GM19372 (cell line): ENCODE measurements around the gene ZXDB.
"Not testable (repeated sequence)": the region's sequence is repeated elsewhere in the genome, so short reads cannot be mapped to it uniquely, and the experiment has no call there.

Source experiments
- ATAC-seq: cut with Tn5 transposase; IDR thresholded peaks from one replicate; pipeline ENCODE4 v1.9.1; 2021; ENCODE audit warnings: mild to moderate bottlenecking, low read depth, moderate library complexity; ENCODE audit not compliant: unreplicated experiment

The ZXDB gene

DNA sequence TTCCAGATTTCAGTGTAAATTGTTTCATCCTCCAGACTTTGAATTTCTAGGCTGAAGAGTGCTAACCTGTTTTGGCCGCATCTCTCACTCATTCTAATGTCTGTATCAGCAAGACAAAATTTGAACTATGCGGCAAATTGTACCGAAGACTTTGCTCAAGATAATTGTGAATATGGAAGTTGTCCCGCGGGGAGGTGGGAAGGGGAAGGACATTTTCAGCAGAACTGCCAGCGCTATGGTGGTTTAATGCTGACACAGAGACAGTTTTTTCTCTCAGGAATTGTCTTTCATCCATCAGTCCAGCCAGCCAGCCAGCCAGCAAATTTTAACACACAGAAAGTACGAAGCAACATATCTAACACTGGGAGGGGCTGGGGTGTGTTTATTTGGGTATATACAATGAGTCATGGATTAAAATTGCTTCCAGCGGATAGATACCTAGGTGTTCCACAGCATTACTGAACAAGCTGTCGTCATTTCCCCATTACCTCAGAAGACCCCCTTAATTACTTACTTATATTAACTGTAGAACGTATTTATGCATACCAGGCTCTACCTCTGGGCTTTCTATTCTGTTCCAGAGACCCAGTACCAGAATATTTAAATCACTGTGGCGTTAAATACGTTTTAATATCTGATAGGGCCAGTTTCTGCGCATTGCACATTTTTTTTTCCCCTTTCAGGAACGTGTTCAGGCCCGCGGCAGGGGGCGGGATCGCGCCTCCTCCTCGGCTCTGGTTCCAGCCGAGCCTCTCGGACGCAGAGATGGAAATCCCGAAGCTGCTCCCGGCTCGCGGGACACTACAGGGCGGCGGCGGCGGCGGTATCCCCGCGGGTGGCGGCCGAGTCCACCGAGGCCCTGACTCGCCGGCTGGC is at the start of gene ZXDB:
Gene ZXDB, plus strand, starts transcription at position 728 of the 876 bp plus-strand sequence. Its CDS starts 38 bp downstream, at position 766.
- ATAC-seq = peak; percentile 50

DNA sequence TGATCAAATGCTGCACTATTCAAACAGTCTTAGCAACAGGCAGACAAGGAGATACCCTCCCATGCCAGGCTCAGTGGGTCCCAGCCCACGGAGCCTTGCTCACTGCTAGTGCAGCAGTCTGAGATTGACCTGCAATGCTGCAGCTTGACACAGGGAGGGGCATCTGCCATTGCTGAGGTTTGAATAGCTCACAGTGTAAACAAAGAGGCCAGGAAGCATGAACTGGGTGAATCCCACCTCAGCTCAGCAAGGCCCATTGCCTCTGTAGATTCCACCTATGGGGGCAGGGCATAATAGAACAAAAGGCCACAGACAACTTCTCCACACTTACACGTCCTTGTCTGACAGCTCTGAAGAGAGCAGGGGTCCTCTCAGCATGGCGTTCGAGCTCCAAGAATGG is 26.6 kb upstream of the ZXDB start:
- ATAC-seq = no peak

DNA sequence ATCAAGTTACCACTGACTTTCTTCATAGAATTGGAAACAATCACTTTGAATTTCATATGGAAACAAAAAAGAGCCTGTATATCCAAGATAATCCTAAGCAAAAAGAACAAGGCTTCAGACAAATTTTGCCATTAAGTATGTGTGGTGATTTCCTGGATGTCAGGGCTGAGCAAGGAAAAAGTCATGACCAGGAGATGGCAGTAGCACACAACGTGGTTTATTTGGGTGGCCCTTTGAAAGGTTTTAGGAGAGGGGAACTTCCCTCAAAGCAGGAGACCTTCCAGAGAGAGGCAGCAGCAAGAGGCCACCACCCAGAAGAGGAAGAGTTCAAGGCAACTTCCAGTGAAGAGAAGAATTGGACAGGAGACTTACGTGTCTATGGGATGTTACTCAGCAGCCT is 18.1 kb upstream of the ZXDB start:
- ATAC-seq = no peak

DNA sequence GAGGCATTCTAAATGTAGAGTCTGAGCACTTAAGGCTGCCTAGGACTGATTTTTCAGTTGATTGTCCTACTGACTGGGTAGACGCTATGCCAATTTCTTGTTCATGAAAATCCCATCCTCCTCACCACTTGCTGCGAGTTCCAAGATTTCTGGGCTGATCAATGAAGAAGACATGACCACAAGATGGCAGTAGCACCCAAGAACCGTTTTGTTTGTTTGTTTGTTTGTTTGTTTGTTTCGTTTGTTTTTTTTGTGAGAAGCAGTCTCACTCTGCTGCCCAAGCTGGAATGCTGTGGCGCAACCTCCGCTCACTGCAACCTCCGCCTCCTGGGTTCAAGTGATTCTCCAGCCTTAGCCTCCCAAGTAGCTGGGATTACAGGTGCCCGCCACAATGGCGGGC is 8.9 kb upstream of the ZXDB start:
- ATAC-seq = not testable (repeated sequence)

DNA sequence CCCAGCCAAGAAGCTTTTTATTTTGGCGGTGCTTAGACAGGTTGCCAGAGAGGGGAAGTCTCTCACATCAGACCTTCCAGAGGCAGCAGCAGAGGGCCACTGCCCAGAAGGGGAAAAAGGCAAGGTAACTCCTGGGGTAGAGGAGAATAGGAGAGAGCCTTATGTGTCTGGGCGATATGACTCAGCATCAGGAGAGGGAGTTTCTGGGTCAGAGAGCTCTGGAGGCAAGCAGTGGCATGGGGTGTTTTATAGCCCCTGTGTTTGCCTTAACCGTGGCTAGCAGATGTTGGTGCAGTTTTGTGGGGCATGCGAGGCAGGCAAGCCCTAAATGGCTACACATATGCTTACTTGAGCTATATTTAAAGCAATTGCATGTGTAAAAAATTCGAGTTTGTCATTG is 8.3 kb upstream of the ZXDB start:
- ATAC-seq = no peak

DNA sequence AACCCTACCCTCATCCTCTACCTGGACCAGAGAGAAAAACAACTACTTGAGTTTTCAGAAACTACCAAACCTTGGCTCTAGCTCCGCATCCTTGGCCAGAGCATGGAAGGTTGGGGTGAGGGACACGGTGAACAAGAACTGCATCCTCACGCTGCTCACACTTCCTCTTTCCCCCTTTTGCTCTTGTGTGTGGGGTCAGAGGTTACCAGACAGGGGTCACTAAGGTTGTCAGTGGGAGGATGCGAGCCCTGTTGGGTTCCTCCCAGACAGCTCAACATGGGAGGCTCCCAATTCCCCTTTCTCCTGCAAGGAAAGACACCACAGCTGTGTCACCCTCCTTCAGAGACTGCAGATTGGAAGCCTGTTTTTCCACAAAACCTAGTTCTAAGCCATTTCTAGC is 5.5 kb upstream of the ZXDB start:
- no peak for ATAC-seq

- no peak for ATAC-seq
Observed at GRCh38 chrX:57587062-57587461, 4.7 kb upstream of the ZXDB start.

- ATAC-seq = no peak
Observed at GRCh38 chrX:57587607-57588006, 4.2 kb upstream of the ZXDB start.

DNA sequence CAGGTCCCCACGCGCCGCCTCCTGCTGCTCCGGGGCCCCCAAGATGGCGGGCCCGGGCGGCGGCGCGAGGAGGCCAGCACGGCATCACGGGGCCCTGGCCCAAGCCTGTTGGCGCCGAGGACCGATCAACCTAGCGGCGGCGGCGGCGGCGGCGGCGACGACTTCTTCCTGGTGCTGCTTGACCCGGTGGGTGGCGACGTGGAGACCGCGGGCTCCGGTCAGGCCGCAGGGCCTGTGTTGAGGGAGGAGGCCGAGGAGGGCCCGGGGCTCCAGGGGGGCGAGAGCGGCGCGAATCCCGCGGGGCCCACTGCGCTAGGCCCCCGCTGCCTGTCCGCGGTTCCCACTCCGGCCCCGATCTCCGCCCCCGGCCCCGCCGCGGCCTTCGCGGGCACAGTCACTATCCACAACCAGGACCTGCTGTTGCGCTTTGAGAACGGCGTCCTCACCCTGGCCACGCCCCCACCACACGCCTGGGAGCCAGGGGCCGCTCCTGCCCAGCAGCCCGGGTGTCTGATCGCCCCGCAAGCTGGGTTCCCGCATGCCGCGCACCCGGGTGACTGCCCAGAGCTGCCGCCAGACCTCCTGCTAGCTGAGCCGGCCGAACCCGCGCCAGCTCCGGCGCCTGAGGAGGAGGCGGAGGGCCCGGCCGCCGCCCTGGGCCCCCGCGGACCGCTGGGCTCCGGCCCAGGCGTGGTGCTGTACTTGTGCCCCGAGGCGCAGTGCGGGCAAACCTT is 516 bp downstream of the ZXDB start:
- peak; percentile 65 for ATAC-seq

- peak; percentile 48 for ATAC-seq
Observed at GRCh38 chrX:57592894-57593215, 1.0 kb downstream of the ZXDB start.

DNA sequence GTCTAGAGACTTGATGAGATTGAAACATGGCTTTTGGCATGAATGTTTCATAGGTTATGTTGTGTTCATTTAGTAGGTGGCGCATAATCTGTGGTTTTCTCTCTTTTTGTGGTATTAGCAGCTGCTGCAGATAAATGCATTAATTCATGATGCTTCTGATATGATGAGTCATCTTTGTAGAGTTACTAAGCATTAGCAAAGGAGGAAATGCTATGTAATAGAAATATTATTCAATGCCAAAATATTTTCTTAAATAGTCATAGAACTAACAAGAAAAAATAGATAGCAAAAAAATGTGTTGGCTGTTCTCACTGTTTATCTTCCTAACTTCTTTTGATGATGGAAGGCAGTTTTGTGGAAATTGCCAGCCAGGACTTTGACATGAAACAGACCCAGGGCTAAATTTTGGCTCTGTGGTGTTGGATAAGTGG is 3.6 kb downstream of the ZXDB start:
- ATAC-seq = no peak

GRCh38 chrX:57596109-57596508 is 4.3 kb downstream of the ZXDB start:
- ATAC-seq = no peak

DNA sequence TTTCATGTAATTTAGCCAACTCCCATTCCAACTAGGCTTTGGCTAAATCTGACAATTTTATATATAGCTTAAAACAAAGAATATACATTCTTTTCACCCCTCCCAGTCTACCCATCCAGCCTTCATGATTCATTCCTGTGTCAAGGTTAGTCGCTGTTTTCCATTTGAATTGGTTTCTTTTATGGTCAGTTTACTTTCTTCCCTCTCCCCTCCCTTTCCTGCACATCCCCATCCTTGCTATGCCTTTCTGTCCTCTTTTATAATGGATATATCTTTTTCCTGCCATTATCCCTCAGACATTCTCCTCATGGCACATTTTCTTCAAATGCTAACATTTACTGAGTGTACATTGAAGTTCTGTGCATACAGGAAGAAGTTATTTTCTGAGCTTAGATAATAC is 4.7 kb downstream of the ZXDB start:
- ATAC-seq = no peak

GRCh38 chrX:57607295-57608187 is 15.7 kb downstream of the ZXDB start:
- no peak for ATAC-seq

GRCh38 chrX:57613351-57613750 is 21.5 kb downstream of the ZXDB start:
- ATAC-seq = not testable (repeated sequence)

- ATAC-seq = not testable (repeated sequence)
Observed at GRCh38 chrX:57629438-57629837, 37.6 kb downstream of the ZXDB start.

DNA sequence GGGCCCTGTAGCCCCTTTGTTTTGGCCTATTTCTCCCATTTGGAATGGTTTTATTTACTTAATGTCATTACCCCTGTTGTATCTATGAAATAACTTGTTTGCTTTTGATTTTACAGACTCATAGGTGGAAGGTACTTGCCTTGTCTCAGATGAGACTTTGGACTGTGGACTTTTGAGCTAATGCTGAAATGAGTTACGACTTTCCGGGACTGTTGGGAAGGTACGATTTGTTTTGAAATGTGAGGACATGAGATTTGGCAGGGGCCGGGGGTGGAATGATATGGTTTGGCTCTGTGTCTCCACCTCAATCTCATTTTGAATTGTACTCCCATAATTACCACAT is 48.8 kb downstream of the ZXDB start:
- no peak for ATAC-seq

DNA sequence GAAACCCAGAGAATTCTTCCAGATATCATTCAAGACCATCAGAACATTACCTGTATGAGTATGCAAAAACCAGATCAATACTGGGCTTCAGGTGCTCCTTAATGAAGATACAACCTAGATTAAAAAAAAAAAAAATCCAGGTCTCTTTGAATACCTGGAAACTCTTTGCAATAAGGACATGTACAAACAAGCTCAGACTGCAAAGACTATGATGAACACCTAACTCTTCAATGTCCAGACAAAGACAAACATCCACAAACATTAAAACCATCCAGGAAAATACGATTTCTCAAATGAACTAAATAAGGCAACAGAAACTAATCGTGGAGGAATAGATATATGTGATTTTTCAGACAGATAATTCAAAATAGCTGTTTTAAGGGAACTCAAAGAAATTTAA is 49.5 kb downstream of the ZXDB start:
- ATAC-seq = no peak

DNA sequence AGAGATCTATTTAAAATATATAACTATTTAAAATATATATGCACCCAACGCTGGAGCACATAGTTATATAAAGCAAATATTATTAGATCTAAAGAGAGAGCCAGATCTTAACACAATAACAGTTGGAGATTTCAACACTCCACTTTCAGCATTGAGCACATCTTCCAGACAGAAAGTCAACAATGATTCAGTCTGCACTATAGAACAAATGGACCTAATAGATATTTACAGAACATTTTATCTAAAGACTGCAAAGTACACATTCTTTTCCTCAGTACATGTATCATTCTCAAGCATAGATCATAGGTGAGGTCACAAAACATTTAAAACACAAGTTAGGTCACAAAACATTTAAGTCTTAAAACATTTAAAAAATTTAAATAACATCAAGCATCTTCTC is 51.9 kb downstream of the ZXDB start:
- no peak for ATAC-seq

DNA sequence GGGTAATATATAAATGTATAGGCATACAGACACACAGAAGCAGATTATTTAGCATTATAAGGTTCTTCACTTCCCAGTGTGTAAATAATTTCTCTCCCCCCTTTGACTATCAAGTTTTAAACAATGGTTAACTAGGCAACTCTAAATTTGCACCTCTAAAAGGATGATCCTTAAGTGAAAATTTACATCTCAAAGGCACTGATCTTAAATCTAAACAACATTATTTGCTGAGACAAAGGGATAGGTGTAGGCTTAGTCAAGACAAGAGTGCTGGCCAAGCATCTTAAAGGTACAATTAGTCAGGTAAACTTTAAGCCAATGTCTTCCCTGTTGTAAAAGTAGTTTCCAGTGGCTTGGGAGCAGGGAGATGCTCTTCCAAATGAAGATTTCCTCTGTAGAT is 55.2 kb downstream of the ZXDB start:
- ATAC-seq = no peak
